ENCODE results near the gene SAMD5. TPM values are rescaled to one million over a fixed set of nuclear protein-coding genes. Genes with fewer than 3 reads are reported as not detected.

The SAMD5 gene
- total and polyA plus RNA-seq, 2 donors (not counting 1 experiment from before 2014, with no cell fraction given): 4.0 to 5.9 TPM

GRCh38 chr6:147467428-147467827, 41.1 kb upstream of the SAMD5 start:
- H3K27me3 ChIP-seq (ENCODE audit: control insufficient read depth, insufficient read depth, low read length): no peaks in the 10 kb centered on the region

DNA sequence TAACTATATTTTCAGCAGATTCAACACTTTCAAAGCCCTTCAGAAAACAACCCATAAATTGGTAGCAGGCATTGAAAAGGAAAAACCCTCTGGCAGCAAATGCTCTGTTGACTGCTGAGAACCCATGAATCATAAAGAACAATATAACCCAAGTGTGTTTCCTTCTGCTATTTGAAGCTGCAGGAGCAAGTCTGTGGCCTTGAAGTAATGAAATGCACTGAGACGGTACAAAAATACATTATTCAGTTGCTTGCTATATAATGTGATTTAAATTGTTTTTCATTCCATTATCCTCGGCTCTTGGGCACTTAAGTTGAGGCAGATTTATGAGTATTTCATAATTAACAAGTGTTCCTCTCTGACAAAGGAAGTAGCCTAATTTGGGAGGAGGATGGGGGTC, 40.6 kb upstream of the SAMD5 start:
- Histone ChIP-seq H3K4me3 (replicated peaks in 1 of 4; ENCODE audit: control extremely low read depth in 1 of 4, insufficient read depth in 1 of 4, low read depth in 3 of 4, low read length in 4 of 4) (no peak overlapping the region), H2AFZ (ENCODE audit: low read length) (no peak overlapping the region), H3K79me2 (ENCODE audit: control insufficient read depth, insufficient read depth, low read length) (no peaks in the 10 kb centered on the region), H3K36me3 (ENCODE audit: control insufficient read depth, insufficient read depth, low read length) (no peaks in the 10 kb centered on the region), H3K9ac (ENCODE audit: insufficient read depth, low read length) (no peak overlapping the region), H3K4me2 (ENCODE audit: extremely low read depth, insufficient read depth, low read length) (no peak overlapping the region), H3K4me1 (ENCODE audit: control insufficient read depth, extremely low read depth, insufficient read depth, low read length) (no peaks in the 10 kb centered on the region), H3K27me3 (ENCODE audit: control insufficient read depth, insufficient read depth, low read length) (no peaks in the 10 kb centered on the region), H3K9me3 (ENCODE audit: control insufficient read depth, insufficient read depth, low read depth, low read length) (no peaks in the 10 kb centered on the region), H4K20me1 (ENCODE audit: control insufficient read depth, extremely low read depth, insufficient read depth, low read length) (no peaks in the 10 kb centered on the region), H3K27ac (ENCODE audit: insufficient read depth, low read length) (no peak overlapping the region)
- DNase-seq (ENCODE audit: low read depth in 2 of 2): no peak
- TF ChIP-seq EZH2 (IDR thresholded peaks at IDR 0.05; ENCODE audit: low read length, missing control alignments) (no peak), CTCF (conservative IDR thresholded peaks at IDR 0.05 in 1 of 2, IDR thresholded peaks at IDR 0.05 in 1 of 2; ENCODE audit: low read depth in 1 of 2, low read length in 2 of 2) (no peak)

More at GRCh38 chr6:147467428-147467827, 41.1 kb upstream of the SAMD5 start:
- no peaks in the 10 kb centered on the region for H3K79me2 ChIP-seq (ENCODE audit: control insufficient read depth, insufficient read depth, low read length)
- H3K4me2 ChIP-seq (ENCODE audit: extremely low read depth, insufficient read depth, low read length): no peak overlapping the region
- H3K9ac ChIP-seq (ENCODE audit: insufficient read depth, low read length): no peak overlapping the region
- no peak overlapping the region for H2AFZ ChIP-seq (ENCODE audit: low read length)
- H4K20me1 ChIP-seq (ENCODE audit: control insufficient read depth, extremely low read depth, insufficient read depth, low read length): no peaks in the 10 kb centered on the region
- no peak overlapping the region for H3K4me3 ChIP-seq (replicated peaks in 1 of 4; ENCODE audit: control extremely low read depth in 1 of 4, insufficient read depth in 1 of 4, low read depth in 3 of 4, low read length in 4 of 4)
- no peak overlapping the region for H3K27ac ChIP-seq (ENCODE audit: insufficient read depth, low read length)
- no peaks in the 10 kb centered on the region for H3K9me3 ChIP-seq (ENCODE audit: control insufficient read depth, insufficient read depth, low read depth, low read length)
- DNase-seq (ENCODE audit: low read depth in 2 of 2): no peak
- TF ChIP-seq EZH2 (IDR thresholded peaks at IDR 0.05; ENCODE audit: low read length, missing control alignments) (no peak), CTCF (conservative IDR thresholded peaks at IDR 0.05 in 1 of 2, IDR thresholded peaks at IDR 0.05 in 1 of 2; ENCODE audit: low read depth in 1 of 2, low read length in 2 of 2) (no peak)
- H3K4me1 ChIP-seq (ENCODE audit: control insufficient read depth, extremely low read depth, insufficient read depth, low read length): no peaks in the 10 kb centered on the region
- H3K36me3 ChIP-seq (ENCODE audit: control insufficient read depth, insufficient read depth, low read length): no peaks in the 10 kb centered on the region

DNA sequence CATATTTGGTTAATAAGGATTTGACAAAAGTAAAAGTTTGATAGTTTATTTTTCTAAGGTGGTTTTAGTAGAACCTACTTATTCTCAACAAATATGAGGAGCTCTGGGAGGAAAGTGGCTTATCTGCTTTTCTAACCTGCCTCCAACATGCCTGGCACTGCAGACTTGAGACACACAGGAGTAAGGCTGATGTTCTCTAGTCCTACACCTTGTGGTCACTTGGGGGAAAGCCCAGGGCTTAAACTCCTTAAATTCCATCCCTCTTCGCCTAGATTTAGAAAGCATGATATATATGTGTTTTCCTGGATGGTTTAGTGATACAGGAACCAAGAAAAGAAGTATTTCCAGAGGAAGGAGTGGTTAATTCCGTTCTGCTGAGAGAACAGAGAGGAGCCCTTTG, 39.9 kb upstream of the SAMD5 start:
- no peaks in the 10 kb centered on the region for H3K79me2 ChIP-seq (ENCODE audit: control insufficient read depth, insufficient read depth, low read length)
- H3K27me3 ChIP-seq (ENCODE audit: control insufficient read depth, insufficient read depth, low read length): no peaks in the 10 kb centered on the region
- H4K20me1 ChIP-seq (ENCODE audit: control insufficient read depth, extremely low read depth, insufficient read depth, low read length): no peaks in the 10 kb centered on the region
- no peak overlapping the region for H3K9ac ChIP-seq (ENCODE audit: insufficient read depth, low read length)
- no peaks in the 10 kb centered on the region for H3K36me3 ChIP-seq (ENCODE audit: control insufficient read depth, insufficient read depth, low read length)
- no peak overlapping the region for H3K27ac ChIP-seq (ENCODE audit: insufficient read depth, low read length)
- TF ChIP-seq CTCF (conservative IDR thresholded peaks at IDR 0.05 in 1 of 2, IDR thresholded peaks at IDR 0.05 in 1 of 2; ENCODE audit: low read depth in 1 of 2, low read length in 2 of 2) (no peak), EZH2 (IDR thresholded peaks at IDR 0.05; ENCODE audit: low read length, missing control alignments) (no peak)
- H3K9me3 ChIP-seq (ENCODE audit: control insufficient read depth, insufficient read depth, low read depth, low read length): no peaks in the 10 kb centered on the region
- no peak overlapping the region for H2AFZ ChIP-seq (ENCODE audit: low read length)
- no peak for DNase-seq (ENCODE audit: low read depth in 2 of 2)
- H3K4me1 ChIP-seq (ENCODE audit: control insufficient read depth, extremely low read depth, insufficient read depth, low read length): no peaks in the 10 kb centered on the region
- H3K4me3 ChIP-seq (replicated peaks in 1 of 4; ENCODE audit: control extremely low read depth in 1 of 4, insufficient read depth in 1 of 4, low read depth in 3 of 4, low read length in 4 of 4): no peak overlapping the region
- H3K4me2 ChIP-seq (ENCODE audit: extremely low read depth, insufficient read depth, low read length): no peak overlapping the region
